WI38 (cell line): Measurements from ENCODE around the gene WDR3.

Experiments used
- H3K4me3 ChIP-seq: 2 replicates; pipeline ENCODE4 v1.5.1; 2011; ENCODE audit warnings: low read depth, mild to moderate bottlenecking, control low read depth, low read length
- CTCF ChIP-seq: IDR thresholded peaks from 2 replicates; pipeline ENCODE4 v1.5.1; 2012; ENCODE audit warnings: low read depth, mild to moderate bottlenecking, control low read depth, low read length

The WDR3 gene

DNA sequence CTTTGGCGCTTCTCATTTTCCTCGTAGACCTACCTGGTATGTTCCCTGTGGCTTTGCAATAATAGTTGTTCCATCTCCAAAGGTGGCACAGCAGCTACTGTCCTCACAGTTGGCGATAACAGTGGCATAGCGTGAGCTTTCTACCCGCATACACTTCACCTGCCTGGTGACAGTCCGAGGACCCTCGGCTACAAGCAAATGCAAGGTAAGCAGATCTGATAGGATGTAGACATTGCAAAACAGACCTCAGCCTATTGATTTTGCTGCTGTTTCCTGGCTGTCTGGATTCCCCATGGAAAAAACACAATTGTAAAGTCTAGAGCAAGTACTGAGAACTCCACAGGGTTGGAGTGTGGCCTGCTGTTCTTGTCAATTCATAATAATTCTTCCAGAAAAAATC, 78.5 kb downstream of the WDR3 start:
- H3K4me3 ChIP-seq: no peak overlapping the region
- TF ChIP-seq CTCF: no peak

DNA sequence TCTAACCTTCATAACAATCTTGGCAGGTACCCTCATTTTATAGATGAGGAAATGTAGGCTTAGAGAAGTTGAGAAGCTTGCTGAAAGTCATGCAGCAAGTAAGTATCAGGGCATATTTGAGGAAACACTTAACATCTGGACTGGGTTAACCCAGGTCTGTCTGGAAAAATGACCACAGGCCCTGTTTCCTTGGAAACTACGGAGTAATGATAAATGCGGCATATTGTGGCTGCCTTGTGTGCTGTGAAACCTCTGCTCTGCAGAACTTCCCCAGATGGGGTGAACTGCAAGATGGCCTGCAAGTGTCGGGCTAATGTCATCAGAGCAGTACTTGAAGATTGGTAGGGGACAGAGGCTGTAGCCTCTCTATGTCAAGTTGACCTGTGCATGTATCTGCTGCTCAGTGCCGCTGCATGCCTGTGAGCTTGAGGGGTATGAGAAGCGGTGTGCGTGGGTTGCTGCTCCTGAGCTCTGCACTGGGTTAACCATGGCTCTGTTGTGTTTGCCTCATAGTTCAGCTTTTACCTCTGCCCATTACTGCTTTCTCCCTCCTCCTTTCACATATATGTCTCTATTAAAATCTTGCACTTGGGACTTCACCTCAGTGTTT, 83.1 kb downstream of the WDR3 start:
- no peak overlapping the region for H3K4me3 ChIP-seq
- no peak for TF ChIP-seq CTCF

DNA sequence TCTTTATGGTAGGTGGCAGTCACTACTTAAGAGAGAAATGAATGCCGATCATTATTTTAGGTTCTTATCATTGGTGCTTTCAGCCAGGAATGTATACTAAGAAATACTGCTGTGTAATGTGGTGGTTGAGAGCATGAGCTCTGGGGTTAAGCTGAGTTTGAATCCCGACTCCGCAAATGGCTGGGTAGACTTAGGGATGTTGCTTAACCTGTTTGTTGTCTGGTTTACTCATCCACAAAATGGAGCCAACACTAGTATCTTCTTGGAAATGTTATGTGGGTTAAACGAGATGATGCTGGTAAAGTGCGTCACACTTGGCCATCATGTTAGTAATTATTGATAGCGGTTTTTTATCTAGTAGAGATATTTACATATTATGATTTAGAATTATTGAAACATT, 83.8 kb downstream of the WDR3 start:
- TF ChIP-seq CTCF: no peak
- H3K4me3 ChIP-seq: no peak overlapping the region

- no peak overlapping the region for H3K4me3 ChIP-seq
- TF ChIP-seq CTCF: no peak
Observed at GRCh38 chr1:118013938-118014337, 84.4 kb downstream of the WDR3 start.
